GM19328 (cell line): ENCODE results near the gene ZNF689.
"Not testable (repeated sequence)": the region's sequence is repeated elsewhere in the genome, so short reads cannot be mapped to it uniquely, and the experiment has no call there.

Experiments used
- ATAC-seq: cut with Tn5 transposase; IDR thresholded peaks from one replicate; pipeline ENCODE4 v1.9.1; 2021; ENCODE audit warnings: mild to moderate bottlenecking, moderate library complexity; ENCODE audit not compliant: unreplicated experiment

Gene ZNF689

GRCh38 chr16:30637139-30637538, 26.9 kb upstream of the ZNF689 start:
- ATAC-seq = not testable (repeated sequence)

GRCh38 chr16:30636599-30636998, 26.4 kb upstream of the ZNF689 start:
- no peak for ATAC-seq

GRCh38 chr16:30633526-30633925, 23.3 kb upstream of the ZNF689 start:
- ATAC-seq = no peak

- ATAC-seq = not testable (repeated sequence)
Observed at GRCh38 chr16:30632454-30632853, 22.3 kb upstream of the ZNF689 start.

- no peak for ATAC-seq
Observed at GRCh38 chr16:30628628-30629540, 18.7 kb upstream of the ZNF689 start.

GRCh38 chr16:30626236-30626635, 16.0 kb upstream of the ZNF689 start:
- ATAC-seq = no peak

- no peak for ATAC-seq
Observed at GRCh38 chr16:30623536-30624283, 13.5 kb upstream of the ZNF689 start.

- no peak for ATAC-seq
Observed at GRCh38 chr16:30622455-30623032, 12.4 kb upstream of the ZNF689 start.

GRCh38 chr16:30621765-30622164, 11.6 kb upstream of the ZNF689 start:
- no peak for ATAC-seq

GRCh38 chr16:30620169-30620568, 10.0 kb upstream of the ZNF689 start:
- ATAC-seq = no peak

GRCh38 chr16:30619638-30620037, 9.4 kb upstream of the ZNF689 start:
- ATAC-seq = no peak

- no peak for ATAC-seq
Observed at GRCh38 chr16:30619202-30619601, 9.0 kb upstream of the ZNF689 start.

- ATAC-seq = no peak
Observed at GRCh38 chr16:30615358-30616091, 5.3 kb upstream of the ZNF689 start.

GRCh38 chr16:30609002-30609925, 925 bp downstream of the ZNF689 start:
- ATAC-seq = peak; percentile 17

GRCh38 chr16:30606004-30606403, 4.2 kb downstream of the ZNF689 start:
- no peak for ATAC-seq

- no peak for ATAC-seq
Observed at GRCh38 chr16:30605158-30605557, 5.0 kb downstream of the ZNF689 start.

GRCh38 chr16:30604316-30604947, 5.8 kb downstream of the ZNF689 start:
- ATAC-seq = no peak

GRCh38 chr16:30603945-30604315, 6.3 kb downstream of the ZNF689 start:
- ATAC-seq = no peak

GRCh38 chr16:30602616-30603277, 7.4 kb downstream of the ZNF689 start:
- ATAC-seq = no peak
